CD4-positive, alpha-beta T cell treated with Interferon alpha-2 for 1 hour (primary cell): ENCODE results near the gene TMEM170B.

Experiments used
- DNase-seq, 2 donors: peaks; one replicate each; pipeline ENCODE4 v3.0.0-alpha.2; 2020 to 2022

Gene TMEM170B

DNA sequence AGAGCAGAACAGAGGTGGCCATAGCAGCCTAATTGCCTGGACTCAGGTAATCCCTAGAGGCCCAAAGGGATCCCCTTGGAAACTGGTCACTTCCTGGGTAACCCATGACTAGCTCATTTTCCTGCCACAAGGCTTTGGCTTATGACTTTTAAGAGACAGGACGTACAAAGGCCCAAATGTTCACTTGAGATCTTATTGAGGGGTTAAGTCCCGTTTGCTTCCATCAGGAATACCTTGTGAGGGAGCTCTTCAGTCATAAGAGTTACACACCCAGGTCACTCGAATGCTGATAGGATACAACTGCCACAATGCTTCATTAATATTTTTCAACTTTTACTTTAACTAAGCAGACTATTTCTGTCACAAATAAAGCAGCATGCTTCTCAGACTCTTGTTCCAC is 51.7 kb downstream of the TMEM170B start:
- DNase-seq = no peak

DNA sequence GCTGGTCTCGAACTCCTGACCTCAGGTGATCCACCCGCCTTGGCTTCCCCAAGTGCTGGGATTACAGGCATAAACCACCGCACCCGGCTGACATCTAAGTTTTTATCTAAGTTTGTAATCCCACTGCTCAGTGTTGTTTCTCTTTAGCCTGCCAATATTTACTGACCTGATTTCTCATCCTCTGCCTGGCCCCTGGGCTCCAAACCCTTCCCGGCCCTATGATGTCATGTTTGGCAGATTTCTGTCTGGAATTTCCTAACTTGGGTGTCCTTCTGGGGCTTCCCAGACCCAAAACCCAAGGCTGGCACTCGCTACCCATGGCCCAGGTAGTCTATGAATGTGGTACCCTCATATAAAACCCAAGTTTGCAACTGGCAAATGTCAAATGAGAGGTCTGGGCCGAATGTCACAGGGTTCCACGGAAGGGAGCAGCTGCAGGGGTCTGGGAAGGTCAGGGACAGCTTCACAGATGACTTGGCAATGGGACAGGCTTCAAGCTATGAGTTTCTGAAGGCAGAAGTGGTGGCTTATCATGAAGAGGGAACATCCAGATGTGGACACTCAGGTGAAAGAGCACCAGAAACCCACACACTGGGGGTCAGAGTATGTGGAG is 54.9 kb downstream of the TMEM170B start:
- DNase-seq = no peak

DNA sequence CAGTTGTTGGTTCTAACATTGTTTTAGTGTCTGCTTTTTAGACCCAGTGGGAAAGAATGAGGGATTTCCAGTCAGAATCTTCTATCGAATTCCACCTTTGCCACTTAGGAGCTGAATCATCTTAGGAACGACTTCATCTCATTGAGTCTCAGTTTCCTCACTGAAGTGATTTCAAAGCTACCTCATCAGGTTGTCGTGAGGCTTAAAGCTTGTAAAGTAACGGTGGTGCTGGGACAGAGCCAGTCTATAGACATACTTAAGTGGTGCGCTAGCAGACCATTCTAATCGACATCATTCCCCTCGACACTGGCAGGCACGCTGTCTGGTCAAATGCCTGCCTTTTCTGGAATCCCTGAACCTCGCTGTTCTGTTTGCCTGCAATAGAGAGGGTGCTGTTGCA is 55.5 kb downstream of the TMEM170B start:
- no peak for DNase-seq

DNA sequence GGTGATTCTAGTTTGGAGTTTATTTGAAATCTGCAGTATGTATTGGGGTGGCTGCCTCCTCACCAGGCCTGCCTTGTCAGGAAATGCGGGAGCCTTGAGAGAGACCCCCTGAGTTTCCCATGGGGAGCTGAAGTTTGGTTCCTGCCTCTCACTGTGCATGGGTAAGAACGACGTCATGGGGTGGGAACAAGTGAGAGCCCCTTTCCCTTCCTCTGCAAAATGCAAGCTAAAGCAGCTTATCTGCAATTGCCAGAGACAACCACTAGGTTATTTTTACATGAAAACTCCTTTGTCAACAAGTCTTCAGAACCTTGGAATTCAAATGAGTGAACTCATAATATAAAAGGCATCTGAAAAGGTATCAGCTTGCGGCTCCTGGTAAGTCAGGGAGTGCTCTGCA is 58.4 kb downstream of the TMEM170B start:
- DNase-seq = no peak

DNA sequence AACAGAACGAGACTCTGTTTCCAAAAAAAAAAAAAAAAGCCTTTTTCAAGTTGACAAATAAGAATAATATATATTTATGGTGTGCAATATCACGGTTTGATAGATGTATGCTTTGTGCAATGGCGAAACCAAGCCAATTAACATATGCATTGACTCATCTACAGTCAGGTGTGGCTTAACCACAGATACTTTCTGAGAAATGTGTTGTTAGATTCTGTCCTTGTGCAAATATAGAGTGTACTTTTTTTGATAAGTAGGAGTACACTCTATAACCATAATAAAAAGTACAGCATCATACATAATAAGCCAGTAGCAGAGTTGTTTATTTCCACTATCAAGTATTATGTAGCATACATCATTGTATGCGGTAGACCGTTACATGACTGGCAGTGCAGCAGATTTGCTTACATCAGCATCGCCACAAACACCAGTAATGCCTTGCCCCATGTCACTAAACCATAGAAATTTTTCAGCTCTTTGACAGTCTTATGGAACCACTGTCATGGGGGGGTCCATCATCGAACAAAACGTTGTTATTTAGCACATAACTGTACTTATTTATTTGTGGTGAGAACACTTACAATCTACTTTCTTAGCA is 59.2 kb downstream of the TMEM170B start:
- no peak for DNase-seq

DNA sequence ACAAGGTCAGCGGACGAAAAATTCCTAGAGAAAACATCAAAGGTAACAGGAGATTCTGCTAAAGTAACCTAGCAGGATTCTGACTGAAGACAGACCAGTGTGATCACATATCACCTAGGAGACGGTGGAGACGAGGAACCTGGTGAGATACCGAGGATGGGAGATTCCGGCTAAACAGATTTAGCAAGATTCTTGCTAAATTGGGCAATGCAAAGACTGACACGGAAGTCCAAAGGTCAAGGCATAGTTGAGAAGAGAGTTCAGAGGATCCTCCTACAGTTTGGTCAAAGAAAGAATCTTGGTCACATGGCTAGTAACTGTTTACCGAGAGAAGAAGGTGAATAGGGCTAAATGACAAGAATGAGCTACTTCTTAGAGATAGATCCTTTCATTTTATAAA is 61.1 kb downstream of the TMEM170B start:
- DNase-seq = peak in 1 of 2 donors; percentile 50

DNA sequence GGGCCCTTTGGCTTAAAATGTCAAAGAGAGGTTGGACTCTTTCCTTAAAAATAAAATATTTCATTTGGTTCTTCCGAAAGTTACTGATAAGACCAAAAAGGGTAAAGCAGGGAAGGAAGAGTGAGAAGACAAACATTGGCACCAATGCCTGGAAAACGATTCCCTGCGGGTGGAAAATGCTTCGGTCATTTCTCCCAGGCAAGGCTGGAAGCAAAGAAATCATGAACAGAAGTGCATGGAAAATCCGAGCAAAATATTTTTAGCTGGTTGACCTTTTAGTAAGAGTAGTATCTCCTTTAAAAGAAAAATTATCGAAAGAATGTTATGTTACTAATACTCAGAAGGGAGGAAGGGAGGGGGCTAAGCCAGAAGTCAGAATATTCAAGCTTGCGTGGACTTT is 62.7 kb downstream of the TMEM170B start:
- no peak for DNase-seq

DNA sequence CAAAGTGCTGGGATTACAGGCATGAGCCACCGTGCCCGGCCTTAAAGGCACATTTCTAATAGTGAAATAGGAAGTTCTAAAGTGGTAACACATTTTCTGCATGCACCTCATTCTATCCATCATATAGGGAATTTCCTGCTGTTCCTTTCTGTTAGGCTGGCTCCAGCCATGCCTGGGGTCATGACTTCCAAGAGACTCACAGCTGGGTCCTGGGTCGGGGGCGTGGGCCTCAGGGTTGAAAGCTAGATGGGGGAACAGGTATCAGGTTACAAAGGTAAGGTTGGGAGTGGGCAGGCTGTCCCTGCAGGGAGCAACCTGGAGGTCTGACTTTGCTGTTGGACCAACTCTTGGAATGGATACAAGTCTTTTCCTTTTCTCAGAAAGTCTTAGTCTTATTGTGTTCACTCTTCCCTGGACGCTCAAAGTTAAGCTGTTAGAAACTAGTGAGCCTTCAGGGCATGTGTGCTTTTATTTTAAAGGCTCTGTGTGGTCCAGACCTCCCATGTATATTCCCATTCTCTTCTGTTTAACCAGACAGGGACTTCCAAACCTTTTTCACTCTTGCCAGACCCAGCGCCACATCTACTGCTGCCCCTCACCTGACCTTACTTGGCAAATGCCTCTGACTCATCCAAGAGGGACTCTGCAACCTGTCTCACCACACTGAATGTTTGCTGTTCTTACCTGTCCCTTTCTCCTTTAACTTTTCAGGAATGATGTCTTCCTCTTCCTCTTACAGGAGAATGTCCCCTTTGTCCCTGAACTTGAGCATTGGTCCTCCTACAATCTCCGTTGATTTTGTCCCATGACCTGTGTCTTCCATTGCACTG is 64.4 kb downstream of the TMEM170B start:
- no peak for DNase-seq

DNA sequence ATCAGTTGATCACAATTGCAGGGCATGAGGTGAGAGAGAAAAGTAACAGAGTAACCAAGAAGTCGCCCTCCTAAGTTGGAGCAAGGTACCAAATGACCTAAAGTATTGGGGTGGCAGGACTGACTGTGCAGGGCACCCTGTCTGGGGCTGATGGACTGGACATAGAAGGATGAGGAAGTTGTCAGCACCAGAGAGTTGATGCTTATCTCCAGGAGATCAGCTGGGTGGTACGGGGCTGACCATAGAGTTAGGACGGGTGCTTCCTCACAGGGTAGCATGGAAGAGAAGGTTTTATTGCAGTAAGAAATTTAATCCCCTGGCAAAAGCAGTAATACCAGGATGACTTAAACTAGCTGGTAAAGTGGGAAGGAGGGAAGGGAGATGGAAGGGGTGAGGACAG is 66.7 kb downstream of the TMEM170B start:
- DNase-seq = no peak

DNA sequence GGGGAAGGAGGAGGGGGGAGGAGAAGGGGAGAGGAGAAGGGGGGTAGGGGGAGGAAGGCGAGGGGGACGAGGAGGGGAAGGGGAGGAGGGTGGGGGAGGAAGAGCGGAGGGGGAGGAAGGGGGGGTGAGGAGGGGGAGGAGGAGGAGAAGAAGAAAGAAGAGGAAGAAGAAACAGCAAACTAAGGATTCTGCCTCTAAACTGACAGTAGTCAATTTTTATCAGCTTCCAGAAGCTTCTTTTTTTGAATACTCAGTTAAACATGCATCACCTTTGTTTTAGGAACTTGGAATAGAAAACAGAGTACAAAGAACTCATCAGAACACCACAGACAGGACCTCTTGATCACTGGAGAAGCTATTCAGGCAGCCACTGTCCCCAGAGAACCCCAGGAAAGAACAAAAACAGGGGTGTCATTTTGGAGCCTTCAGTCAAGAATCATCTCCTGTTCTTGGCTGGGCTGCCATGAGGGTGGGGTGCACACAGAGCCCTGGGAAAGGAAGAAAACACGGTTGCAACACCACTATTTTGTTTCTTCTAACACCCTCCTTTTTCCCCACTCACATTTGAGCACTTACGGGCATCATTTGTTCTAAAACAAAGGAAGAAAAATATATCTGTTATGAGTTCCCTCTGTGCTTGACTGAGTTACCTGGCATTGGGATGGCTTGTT is 67.4 kb downstream of the TMEM170B start:
- no peak for DNase-seq

DNA sequence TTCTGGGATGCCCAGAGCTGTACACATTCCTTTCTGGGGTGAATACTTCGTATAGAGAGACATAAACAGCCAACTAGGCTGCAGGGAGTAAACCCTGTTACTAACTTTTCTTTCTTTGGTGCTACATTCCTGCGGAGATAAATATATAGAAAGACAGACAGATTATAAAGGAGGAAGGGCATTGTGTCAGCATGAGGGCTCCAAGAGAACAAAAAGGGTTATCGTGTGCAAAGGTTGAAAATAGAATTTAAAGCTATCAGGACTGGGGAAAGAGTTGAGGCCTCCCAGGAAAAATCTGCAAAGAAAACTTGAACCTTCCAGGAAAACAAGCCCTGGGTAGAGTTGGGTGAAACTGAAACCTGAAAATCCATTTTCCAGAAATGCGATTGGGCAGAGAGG is 68.0 kb downstream of the TMEM170B start:
- DNase-seq = no peak

DNA sequence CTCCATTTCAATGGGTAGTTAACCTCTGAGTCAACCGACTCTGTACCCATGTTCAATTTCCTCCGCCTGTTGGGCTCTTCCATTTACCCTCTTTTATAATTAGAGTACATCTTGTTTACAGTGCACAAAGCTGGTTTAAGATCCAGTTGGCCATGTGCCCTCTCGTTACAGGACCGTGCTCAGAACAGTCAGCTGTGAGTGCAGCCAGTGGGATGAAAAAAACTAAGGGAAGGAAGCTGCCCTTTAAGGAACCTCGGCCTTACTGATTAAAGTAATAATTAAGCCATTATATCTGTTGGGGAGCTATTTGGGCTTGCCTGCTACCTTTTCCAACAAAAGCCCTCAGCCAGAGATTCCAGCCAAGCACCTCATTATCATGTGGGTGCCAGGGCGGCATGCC is 68.8 kb downstream of the TMEM170B start:
- no peak for DNase-seq

DNA sequence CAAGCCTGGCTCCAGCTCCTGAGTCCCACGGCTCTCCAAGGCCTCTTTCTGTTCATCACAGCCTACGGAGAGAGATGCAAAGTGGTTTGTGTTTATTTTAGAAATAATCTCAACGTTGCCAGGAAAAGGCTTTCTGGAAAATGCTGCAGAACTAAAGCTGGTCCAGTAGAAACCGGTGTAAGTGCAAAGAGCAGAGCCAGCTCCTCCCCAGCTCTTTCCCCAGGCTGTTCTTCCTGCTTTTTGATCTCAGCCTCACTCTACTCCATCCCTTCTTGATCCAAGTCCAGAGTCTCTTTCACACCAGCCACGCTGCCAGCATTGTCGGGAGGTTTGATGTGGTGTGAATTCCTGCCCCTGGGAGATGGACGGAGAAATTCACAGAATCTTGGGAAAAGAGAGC is 69.8 kb downstream of the TMEM170B start:
- no peak for DNase-seq

DNA sequence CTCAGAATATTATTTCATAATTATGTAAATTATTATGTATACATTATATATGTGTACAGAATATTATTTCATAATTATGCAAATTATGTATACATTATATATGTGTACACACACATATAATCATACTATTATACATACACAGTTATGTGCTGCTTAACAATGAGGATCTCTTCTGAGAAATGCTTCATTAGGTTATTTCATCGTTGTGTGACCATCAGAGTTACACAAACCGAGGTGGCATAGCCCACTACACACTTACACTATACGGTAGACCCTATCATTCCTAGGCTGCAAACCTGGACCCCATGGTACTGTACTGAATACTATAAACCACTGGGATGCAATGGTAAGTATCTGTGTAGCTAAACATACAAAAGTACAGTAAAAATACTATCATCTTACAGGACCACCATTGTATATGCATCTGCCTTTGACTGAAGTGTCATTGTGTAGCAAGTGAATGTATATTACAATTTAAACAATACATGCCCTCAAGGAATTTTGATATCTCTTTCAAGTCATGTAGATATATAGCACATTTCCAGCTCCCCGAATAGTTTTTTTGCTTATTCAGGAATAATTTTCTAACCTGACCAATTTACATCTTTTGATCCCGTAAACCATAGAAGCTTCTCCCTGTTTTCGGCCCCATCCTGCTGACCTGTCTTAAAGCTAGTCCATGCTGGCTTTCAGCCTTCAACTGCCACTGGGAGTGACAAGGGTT is 71.2 kb downstream of the TMEM170B start:
- DNase-seq = no peak

DNA sequence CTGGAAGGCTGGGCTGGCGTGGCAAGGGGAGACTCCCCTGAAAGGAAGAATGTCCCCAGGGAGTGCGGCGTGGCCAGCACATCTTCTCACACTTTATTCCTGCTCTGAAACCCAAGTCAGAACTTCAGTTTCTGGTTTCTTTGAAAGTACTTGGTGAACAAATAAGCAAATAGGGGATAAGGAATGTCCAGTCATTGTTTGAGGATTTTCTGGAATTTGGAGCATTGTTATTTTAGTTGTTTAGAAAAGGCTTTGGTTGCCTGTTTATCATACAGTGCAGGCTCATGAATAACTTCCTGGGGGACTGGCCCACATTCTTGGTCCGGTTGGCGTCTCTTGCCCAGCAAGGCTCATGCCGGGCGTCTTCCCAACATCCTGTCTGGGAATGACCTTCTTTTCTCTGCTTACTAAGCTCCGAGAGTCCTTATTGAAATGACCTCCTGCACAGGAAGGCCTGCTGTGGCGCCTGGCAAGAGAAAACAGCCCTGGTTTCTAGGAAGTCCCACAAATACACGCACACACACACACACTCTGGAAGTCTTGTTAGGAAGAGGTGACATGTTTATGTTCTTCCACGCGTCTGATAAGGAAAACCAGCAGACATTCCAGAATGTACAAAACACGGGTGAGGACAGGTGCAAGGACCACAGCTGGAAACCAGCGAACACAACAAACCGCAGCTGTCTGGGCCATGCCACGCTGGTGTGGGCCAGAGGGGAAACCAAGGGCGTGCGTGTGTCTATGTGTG is 71.9 kb downstream of the TMEM170B start:
- no peak for DNase-seq

DNA sequence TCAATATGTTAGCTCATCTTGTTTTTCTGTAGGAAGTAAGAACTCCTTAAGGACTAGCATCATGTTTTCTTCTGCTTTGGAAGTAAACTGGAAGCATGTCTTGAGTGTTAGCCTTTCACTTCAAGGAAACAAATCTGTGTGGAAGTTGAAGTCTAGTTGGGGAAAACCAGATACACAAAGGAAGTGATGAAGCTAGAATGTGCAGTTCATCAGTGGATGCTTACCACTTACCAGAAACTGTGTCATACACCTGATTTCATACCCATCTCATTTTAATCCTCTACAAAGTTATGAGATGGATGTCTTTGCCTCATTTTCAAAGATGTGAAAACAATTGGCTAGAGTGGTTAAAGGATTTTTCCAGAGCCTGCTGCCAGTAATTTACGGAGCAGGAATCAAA is 75.8 kb downstream of the TMEM170B start:
- no peak for DNase-seq

DNA sequence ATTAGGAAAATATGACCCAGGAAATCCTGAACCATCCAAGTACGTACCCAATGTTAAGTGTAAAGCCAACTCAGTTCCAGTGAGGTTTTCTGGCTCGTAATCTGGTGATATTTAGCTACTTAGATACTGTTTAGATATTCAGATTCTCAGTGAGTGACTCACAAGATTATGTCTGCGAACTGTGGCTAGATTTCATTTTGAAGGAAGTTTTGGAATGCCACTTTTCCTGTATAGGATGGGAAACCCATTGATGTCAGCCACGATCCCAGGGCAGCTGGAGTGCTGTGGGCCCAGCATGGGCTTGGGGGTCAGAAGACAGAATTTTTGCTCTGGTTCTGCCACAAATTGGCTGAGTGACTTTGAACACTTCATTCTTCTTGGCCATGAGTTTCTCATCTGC is 76.3 kb downstream of the TMEM170B start:
- no peak for DNase-seq

DNA sequence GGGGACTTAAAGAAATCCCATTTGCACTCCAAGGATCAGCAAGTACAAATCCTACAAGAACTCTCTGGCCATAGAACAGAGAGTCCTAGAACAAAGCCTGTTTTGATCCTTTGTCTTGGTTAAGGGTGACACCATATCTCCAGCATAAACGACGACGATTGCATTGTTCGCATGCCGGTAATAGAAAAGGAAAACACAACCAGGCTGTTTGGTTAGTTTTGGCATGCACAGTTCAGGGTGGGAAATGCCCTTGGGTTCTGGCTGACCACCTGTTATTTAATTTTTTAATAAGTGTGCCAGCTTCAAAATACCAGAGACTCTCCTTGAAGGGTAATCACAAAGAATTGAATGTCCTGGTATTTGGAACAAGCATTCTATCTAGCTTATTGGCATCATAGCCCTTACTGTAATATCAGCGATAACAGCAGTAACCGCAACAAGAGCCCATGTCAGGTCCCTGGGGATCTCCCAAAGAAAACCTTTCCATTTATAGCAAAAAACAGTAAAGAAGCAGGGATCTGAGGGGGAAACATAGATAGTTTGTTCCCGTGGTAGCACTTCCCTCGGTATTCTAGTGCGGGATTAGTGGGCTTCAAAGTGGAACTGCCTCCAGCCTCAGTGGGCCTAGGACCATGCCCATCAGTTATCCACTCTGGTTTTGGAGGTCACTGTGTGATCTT is 77.1 kb downstream of the TMEM170B start:
- DNase-seq = no peak

DNA sequence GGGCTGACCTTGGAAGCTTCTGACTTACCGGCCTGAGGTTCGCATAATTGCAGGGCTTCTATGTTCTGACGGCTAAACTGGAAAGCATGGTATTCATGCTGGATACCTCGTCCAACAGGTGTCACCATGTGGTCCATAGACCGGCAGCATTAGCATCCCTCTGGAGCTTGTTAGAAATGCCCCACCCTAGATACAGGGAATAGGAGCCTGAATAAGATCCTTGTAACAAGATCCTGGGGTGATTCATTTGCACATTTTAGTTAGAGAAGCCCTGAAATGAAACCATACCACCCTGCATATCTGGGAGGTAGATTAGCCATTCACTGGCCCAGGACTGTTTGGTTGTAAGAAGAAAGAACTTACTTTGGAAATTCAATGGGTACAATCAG is 77.7 kb downstream of the TMEM170B start:
- no peak for DNase-seq

DNA sequence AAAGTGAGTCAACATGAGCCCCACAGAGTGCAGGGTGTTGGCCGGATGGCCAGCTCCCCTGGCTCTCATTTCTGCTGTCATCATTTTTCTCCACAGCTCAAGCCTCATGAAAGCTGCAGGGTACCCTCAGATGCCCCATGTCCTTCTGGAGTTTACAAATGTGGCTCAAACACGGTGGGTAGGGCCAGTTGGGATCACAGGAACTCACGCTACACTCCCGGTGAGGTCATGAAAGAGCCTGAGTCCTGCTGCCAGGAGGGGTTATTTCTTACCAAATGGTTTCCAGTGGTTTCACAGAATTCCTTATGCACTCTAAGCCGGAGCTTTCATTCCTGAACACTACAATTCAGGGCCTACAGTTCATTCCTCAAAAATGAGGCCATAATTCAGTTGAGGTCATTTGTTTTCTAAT is 78.7 kb downstream of the TMEM170B start:
- no peak for DNase-seq

DNA sequence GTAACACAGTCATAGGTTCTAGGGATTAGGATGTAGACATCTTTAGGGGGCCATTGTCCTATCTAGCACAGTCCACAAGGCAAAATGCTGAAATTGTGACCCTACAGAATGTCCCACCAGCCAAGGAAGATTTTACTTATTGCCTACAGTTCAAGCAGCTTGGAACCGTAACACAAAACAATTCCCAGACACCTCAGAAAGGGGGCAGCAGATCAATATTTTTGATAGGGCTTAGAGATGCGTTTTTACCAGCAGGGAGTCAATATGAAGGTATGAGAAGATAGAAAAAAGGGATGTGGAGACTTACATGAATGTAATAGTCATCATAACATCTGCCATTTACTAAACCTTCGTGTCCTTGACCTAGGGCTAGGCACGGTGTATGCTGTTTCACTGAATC is 81.0 kb downstream of the TMEM170B start:
- DNase-seq = no peak

DNA sequence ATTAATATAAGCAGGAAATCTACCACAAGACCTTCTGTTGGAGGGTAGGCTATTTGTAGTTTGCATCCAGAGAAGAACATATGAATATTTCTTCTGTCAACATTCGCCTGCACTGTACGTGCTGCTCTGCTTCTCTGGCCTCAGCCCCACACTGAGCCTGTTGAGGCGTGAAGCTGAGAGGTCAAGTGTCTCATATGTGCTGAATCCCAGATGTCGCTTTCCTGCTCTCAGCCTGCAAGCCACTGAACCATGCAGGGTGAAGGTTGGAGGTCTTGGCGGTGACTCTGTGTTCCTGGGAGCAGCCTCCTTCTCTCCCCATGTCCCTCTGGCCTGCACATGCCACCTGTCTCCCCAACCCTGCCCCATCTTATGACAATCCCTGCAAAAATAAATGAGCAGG is 83.6 kb downstream of the TMEM170B start:
- DNase-seq = no peak
